Vein endothelial cell (primary cell): ENCODE measurements around the gene GMPS. TPM values are rescaled to one million over a fixed set of nuclear protein-coding genes. Genes with fewer than 3 reads are reported as not detected.

Experiments used
- total RNA-seq: library from RNA; depleted of rRNA; stranded (reverse); fragments of >200 nt; gene quantifications from 2 replicates; pipeline ENCODE4 v1.2.3, GENCODE V29; 2012

The GMPS gene
- 41.5 and 67.5 TPM in 2 replicates for total RNA-seq

DNA sequence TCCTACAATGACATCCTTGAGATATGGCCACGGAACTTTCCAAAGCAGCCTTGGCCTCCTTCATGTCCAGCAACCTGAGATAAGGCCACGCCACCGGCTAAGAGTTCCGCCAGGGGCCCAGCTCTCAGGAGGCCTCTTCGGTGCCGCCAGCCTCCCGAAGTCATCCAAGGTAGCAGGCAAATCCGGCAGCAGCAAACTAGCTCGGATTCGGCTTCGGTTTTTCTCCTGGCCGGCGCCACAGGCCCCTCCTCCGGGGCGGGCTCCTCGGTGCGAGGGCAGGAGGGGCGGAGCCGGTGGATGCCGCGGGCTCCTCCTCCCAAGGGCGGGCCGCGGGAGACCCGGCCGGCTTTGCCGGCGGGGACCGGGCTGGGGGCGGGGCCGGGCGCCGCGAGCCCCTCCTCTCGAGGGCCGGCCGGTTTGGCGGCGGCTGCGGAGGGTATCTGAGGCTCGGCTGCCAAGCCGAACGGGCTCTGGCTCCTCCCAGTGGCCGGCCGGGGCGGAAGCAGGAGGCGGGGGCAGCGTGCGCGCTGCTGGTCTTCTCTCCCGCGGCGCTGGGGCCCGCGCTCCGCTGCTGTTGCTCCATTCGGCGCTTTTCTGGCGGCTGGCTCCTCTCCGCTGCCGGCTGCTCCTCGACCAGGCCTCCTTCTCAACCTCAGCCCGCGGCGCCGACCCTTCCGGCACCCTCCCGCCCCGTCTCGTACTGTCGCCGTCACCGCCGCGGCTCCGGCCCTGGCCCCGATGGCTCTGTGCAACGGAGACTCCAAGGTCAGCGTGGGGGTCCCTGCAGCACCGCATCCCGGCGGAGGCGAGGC, at the start of gene GMPS:
Gene GMPS (plus strand): TSS at position 518 of the 812 bp plus-strand sequence. CDS start 221 bp downstream, at position 739.

GRCh38 chr3:155854141-155854940, 16.1 kb upstream of the GMPS start, which contains the start of gene SLC33A1:
SLC33A1 (minus strand) TSS chr3:155854427; CDS start chr3:155853997, 430 bp downstream.

Other genes with a start within 250 kb of the GMPS start
- 0.10 and 0.33 TPM in 2 replicates for gene PLCH1, start 125.6 kb upstream of the GMPS start, total RNA-seq
- 1.3 and 1.4 TPM in 2 replicates for gene C3orf33, start 64.4 kb upstream of the GMPS start, total RNA-seq
- 32.3 and 39.6 TPM in 2 replicates for gene SLC33A1, start 16.2 kb upstream of the GMPS start, total RNA-seq
- 0.19 and 0.33 TPM in 2 replicates for gene KCNAB1, start 249.9 kb downstream of the GMPS start, total RNA-seq